Measurements from ENCODE around the gene KLRK1.

GRCh38 chr12:10368206-10369171, 21.4 kb downstream of the KLRK1 start:
- TF ChIP-seq, protein P1, sequence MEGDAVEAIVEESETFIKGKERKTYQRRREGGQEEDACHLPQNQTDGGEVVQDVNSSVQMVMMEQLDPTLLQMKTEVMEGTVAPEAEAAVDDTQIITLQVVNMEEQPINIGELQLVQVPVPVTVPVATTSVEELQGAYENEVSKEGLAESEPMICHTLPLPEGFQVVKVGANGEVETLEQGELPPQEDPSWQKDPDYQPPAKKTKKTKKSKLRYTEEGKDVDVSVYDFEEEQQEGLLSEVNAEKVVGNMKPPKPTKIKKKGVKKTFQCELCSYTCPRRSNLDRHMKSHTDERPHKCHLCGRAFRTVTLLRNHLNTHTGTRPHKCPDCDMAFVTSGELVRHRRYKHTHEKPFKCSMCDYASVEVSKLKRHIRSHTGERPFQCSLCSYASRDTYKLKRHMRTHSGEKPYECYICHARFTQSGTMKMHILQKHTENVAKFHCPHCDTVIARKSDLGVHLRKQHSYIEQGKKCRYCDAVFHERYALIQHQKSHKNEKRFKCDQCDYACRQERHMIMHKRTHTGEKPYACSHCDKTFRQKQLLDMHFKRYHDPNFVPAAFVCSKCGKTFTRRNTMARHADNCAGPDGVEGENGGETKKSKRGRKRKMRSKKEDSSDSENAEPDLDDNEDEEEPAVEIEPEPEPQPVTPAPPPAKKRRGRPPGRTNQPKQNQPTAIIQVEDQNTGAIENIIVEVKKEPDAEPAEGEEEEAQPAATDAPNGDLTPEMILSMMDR (IDR thresholded peaks at IDR 0.05): no peak
- TF ChIP-seq POLR2A (IDR thresholded peaks at IDR 0.05) (no peak), POLR2AphosphoS5 (IDR thresholded peaks at IDR 0.05) (no peak)
